Measurements from ENCODE around the gene DYSF. TPM values are rescaled to one million over a fixed set of nuclear protein-coding genes. Genes with fewer than 3 reads are reported as not detected.

The DYSF gene
- polyA plus RNA-seq, 1 of the 3 experiments (the other 2 are of a cell fraction), result 0.10 TPM

DNA sequence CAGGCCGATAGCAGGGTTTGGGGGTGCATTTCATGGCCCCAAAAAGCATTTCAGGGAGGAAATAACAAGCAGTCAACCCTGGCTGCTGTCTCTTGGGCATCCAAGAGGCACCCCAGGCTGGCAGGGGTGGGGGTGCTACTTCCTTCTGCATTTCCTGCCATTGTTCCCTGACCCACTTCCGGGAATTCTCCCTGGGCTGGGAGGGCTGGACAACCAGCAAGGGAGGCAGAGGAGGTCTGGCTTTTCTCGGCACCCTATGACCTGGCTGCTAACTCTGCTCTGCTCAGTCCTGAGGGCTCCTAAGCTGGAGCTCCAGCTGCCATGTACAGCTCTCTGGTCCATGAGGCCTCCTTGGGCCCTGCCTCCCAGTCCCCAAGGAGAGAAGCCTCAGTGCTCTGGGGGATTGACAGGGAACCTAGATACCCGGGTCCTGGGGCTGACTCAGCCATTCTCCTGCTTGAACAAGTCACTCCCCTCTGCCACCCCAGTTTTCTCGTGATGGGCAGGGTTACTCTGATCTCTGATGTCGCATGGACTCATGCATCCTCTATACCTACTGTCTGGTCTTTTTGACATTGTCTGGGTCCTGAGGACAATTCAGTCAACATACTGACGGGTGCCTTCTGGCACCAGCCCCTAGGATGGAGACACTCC, 47.2 kb downstream of the DYSF start:
- Histone ChIP-seq H3K27me3 (ENCODE audit: insufficient read depth) (no peaks in the 10 kb centered on the region), H3K27ac (ENCODE audit: low read depth in 2 of 2, low read length in 1 of 2) (no peak overlapping the region), H3K79me2 (ENCODE audit: insufficient read depth) (no peaks in the 10 kb centered on the region), H3K9me3 (no peaks in the 10 kb centered on the region), H3K36me3 (replicated peaks in 1 of 2; ENCODE audit: control insufficient read depth in 1 of 2, insufficient read depth in 2 of 2, low read length in 1 of 2) (no peaks in the 10 kb centered on the region), H2AFZ (ENCODE audit: low read depth) (no peak overlapping the region), H3K9me2 (no peaks in the 10 kb centered on the region), H3K4me3 (ENCODE audit: low read depth in 2 of 2, low read length in 1 of 2) (no peak overlapping the region), H4K20me1 (ENCODE audit: insufficient read depth) (no peaks in the 10 kb centered on the region), H3F3A (replicated peaks; ENCODE audit: insufficient read depth) (no peaks in the 10 kb centered on the region), H3K9ac (no peak overlapping the region), H3K4me2 (no peak overlapping the region), H3K4me1 (ENCODE audit: control insufficient read depth in 1 of 2, insufficient read depth in 2 of 2, low read depth in 1 of 2, low read length in 1 of 2) (peaks cover 0 to 8% of the 10 kb centered on the region in 2 experiments; a peak in 1 of 4 replicates)
- TF ChIP-seq MXI1 (IDR thresholded peaks at IDR 0.05; ENCODE audit: low read depth, low read length), result no peak
- no peak for TF ChIP-seq NRF1 (IDR thresholded peaks at IDR 0.05; ENCODE audit: low read depth, low read length)
- no peak for TF ChIP-seq GATA2 (CRISPR knock-in tag; IDR thresholded peaks at IDR 0.05)
- no peak for TF ChIP-seq EP300 (IDR thresholded peaks at IDR 0.05; ENCODE audit: borderline replicate concordance in 1 of 2, low read depth in 1 of 2, low read length in 1 of 2)
- 51% methylated on average over 5 of the region's 7 CpGs for WGBS (ENCODE audit: low lambda C conversion rate)
- POLR2A ChIA-PET, result interaction anchor here (1.0 kb wide), 1 partner anchor 23 kb away, joined by 5 read pairs; no protein-coding TSS in a partner anchor
- CTCF ChIA-PET, result interaction anchor here (1.3 to 1.6 kb wide), 3 partner anchors 40 to 277 kb away, joined by 3 to 8 read pairs (median 5); no protein-coding TSS in a partner anchor
- DNase-seq, result no peak

GRCh38 chr2:71502941-71503738, 49.8 kb downstream of the DYSF start:
- WGBS (ENCODE audit: low lambda C conversion rate), result 73% methylated on average over 6 of the region's 6 CpGs
- H2AFZ ChIP-seq (ENCODE audit: low read depth), result no peak overlapping the region
- no peak for TF ChIP-seq PBX3 (IDR thresholded peaks at IDR 0.05)
- no peak for TF ChIP-seq YY1 (IDR thresholded peaks at IDR 0.05; ENCODE audit: low read depth)
- TF ChIP-seq JUND (IDR thresholded peaks at IDR 0.05), result no peak
- TF ChIP-seq MAX (IDR thresholded peaks at IDR 0.05; ENCODE audit: low read depth), result no peak
- TF ChIP-seq FOSL2 (IDR thresholded peaks at IDR 0.05; ENCODE audit: borderline replicate concordance, low read depth), result no peak
- no peak for TF ChIP-seq MEF2A (IDR thresholded peaks at IDR 0.05; ENCODE audit: borderline replicate concordance, low read depth)
- no peak for TF ChIP-seq CHD2 (IDR thresholded peaks at IDR 0.05; ENCODE audit: low read length, partially characterized antibody)
- TF ChIP-seq RFX5 (IDR thresholded peaks at IDR 0.05; ENCODE audit: low read length), result no peak
- TF ChIP-seq FOXJ3 (CRISPR knock-in tag; IDR thresholded peaks at IDR 0.05), result no peak
- TF ChIP-seq SMC3 (IDR thresholded peaks at IDR 0.05; ENCODE audit: low read depth, low read length), result no peak
- TF ChIP-seq SIN3A (IDR thresholded peaks at IDR 0.05; ENCODE audit: borderline replicate concordance, low read depth, low read length), result no peak
- TF ChIP-seq, protein P1, sequence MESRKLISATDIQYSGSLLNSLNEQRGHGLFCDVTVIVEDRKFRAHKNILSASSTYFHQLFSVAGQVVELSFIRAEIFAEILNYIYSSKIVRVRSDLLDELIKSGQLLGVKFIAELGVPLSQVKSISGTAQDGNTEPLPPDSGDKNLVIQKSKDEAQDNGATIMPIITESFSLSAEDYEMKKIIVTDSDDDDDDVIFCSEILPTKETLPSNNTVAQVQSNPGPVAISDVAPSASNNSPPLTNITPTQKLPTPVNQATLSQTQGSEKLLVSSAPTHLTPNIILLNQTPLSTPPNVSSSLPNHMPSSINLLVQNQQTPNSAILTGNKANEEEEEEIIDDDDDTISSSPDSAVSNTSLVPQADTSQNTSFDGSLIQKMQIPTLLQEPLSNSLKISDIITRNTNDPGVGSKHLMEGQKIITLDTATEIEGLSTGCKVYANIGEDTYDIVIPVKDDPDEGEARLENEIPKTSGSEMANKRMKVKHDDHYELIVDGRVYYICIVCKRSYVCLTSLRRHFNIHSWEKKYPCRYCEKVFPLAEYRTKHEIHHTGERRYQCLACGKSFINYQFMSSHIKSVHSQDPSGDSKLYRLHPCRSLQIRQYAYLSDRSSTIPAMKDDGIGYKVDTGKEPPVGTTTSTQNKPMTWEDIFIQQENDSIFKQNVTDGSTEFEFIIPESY (IDR thresholded peaks at IDR 0.05; ENCODE audit: borderline replicate concordance, low read depth), result no peak
- no peak for TF ChIP-seq RCOR1 (IDR thresholded peaks at IDR 0.05; ENCODE audit: low read length)
- TF ChIP-seq EZH2phosphoT487 (IDR thresholded peaks at IDR 0.05; ENCODE audit: borderline replicate concordance, low read depth), result no peak
- no peak for TF ChIP-seq EP300 (IDR thresholded peaks at IDR 0.05; ENCODE audit: borderline replicate concordance in 1 of 2, low read depth in 1 of 2, low read length in 1 of 2)
- TF ChIP-seq RXRA (IDR thresholded peaks at IDR 0.05; ENCODE audit: borderline replicate concordance, low read depth), result no peak
- no peak for TF ChIP-seq MXI1 (IDR thresholded peaks at IDR 0.05; ENCODE audit: low read depth, low read length)
- no peak for TF ChIP-seq FOXM1 (IDR thresholded peaks at IDR 0.05; ENCODE audit: low read depth)
- H3K36me3 ChIP-seq (replicated peaks in 1 of 2; ENCODE audit: control insufficient read depth in 1 of 2, insufficient read depth in 2 of 2, low read length in 1 of 2), result no peaks in the 10 kb centered on the region
- no peaks in the 10 kb centered on the region for H3F3A ChIP-seq (replicated peaks; ENCODE audit: insufficient read depth)
- H3K4me1 ChIP-seq (ENCODE audit: control insufficient read depth in 1 of 2, insufficient read depth in 2 of 2, low read depth in 1 of 2, low read length in 1 of 2), result peaks cover 0 to 11% of the 10 kb centered on the region in 2 experiments; a peak in 1 of 4 replicates
- no peak overlapping the region for H3K27ac ChIP-seq (ENCODE audit: low read depth in 2 of 2, low read length in 1 of 2)
- no peak overlapping the region for H3K4me2 ChIP-seq
- H4K20me1 ChIP-seq (ENCODE audit: insufficient read depth), result no peaks in the 10 kb centered on the region
- POLR2A ChIA-PET, result no interaction called here
- H3K9me2 ChIP-seq, result no peaks in the 10 kb centered on the region
- no peaks in the 10 kb centered on the region for H3K9me3 ChIP-seq
- no peak for DNase-seq
- no peak overlapping the region for H3K9ac ChIP-seq
- H3K79me2 ChIP-seq (ENCODE audit: insufficient read depth), result no peaks in the 10 kb centered on the region
- H3K4me3 ChIP-seq (ENCODE audit: low read depth in 2 of 2, low read length in 1 of 2), result no peak overlapping the region
- CTCF ChIA-PET, result interaction anchor here (1.3 to 11.8 kb wide), 2 partner anchors 41 to 46 kb away, joined by 3 to 108 read pairs; no protein-coding TSS in a partner anchor
- no peaks in the 10 kb centered on the region for H3K27me3 ChIP-seq (ENCODE audit: insufficient read depth)
